Fibroblast of lung (primary cell): ENCODE results near the gene PLK3.

Experiments used
- EZH2 ChIP-seq: IDR thresholded peaks from 2 replicates; pipeline ENCODE4 v1.5.1; 2012; ENCODE audit warnings: low read length, control low read depth, mild to moderate bottlenecking; ENCODE audit errors: missing control alignments
- TF ChIP-seq, protein P1 (sequence below), 2 donors: IDR thresholded peaks in 1 of 2; conservative IDR thresholded peaks in 1 of 2; 1 replicate in 1 of 2; 2 replicates in 1 of 2; pipeline ENCODE4 v1.5.1; 2011 to 2012; ENCODE audit warnings: low read length in 2 of 2, control low read depth in 1 of 2, inconsistent platforms in 1 of 2, low read depth in 1 of 2, mild to moderate bottlenecking in 1 of 2

DNA sequence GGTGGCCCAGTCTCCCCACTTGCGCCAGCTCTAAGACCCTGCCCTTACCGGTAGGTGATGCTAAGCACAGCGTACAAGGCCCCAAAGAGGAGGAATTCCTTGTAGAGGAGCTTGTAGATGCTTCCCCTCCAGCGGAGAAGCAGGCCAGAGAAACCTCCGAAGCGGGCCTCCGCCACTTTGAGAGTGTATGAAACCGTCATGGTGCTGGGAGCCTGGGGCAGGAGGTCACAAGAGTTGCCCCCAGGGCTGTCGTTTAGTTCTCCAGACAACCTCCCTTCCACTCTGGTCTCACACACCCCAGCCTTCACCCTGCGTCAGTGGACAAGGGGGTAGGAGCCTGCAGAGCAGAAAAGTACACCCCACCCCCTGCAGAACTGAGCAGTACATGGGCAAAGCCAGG, 12.7 kb upstream of the PLK3 start:
- TF ChIP-seq EZH2 = no peak
- TF ChIP-seq, protein P1, sequence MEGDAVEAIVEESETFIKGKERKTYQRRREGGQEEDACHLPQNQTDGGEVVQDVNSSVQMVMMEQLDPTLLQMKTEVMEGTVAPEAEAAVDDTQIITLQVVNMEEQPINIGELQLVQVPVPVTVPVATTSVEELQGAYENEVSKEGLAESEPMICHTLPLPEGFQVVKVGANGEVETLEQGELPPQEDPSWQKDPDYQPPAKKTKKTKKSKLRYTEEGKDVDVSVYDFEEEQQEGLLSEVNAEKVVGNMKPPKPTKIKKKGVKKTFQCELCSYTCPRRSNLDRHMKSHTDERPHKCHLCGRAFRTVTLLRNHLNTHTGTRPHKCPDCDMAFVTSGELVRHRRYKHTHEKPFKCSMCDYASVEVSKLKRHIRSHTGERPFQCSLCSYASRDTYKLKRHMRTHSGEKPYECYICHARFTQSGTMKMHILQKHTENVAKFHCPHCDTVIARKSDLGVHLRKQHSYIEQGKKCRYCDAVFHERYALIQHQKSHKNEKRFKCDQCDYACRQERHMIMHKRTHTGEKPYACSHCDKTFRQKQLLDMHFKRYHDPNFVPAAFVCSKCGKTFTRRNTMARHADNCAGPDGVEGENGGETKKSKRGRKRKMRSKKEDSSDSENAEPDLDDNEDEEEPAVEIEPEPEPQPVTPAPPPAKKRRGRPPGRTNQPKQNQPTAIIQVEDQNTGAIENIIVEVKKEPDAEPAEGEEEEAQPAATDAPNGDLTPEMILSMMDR (conservative IDR thresholded peaks at IDR 0.05 in 1 of 2, IDR thresholded peaks at IDR 0.05 in 1 of 2; ENCODE audit: low read depth in 1 of 2, low read length in 2 of 2) = no peak
